ENCODE measurements around the gene METTL23. TPM values are rescaled to one million over a fixed set of nuclear protein-coding genes. Genes with fewer than 3 reads are reported as not detected.

Gene METTL23
- total RNA-seq, 1 experiment from 2014 or later = 58.7 TPM

- Histone ChIP-seq H3K9ac (ENCODE audit: low read length) (peak overlapping the region; percentile 86), H2AFZ (ENCODE audit: low read length) (peak overlapping the region; percentile 86), H3K4me1 (ENCODE audit: insufficient read depth, low read length) (peaks cover 18% of the 10 kb centered on the region), H3K9me3 (ENCODE audit: low read length) (no peaks in the 10 kb centered on the region), H3K4me3 (ENCODE audit: low read length) (peak overlapping the region; percentile 85), H3F3A (ENCODE audit: low read length, unreplicated experiment) (peaks cover 4% of the 10 kb centered on the region), H3K27ac (ENCODE audit: low read length) (peak overlapping the region; percentile 85), H3K36me3 (ENCODE audit: low read depth, low read length) (peaks cover 30% of the 10 kb centered on the region), H4K20me1 (ENCODE audit: low read length) (peaks cover 8% of the 10 kb centered on the region; the same call in 1 of the 2 replicates), H3K79me2 (ENCODE audit: low read length) (peaks cover 85% of the 10 kb centered on the region), H3K9me2 (replicated peaks; ENCODE audit: low read length) (no peaks in the 10 kb centered on the region), H3K4me2 (ENCODE audit: low read length) (peak overlapping the region; percentile 88), H3K27me3 (ENCODE audit: low read length) (no peaks in the 10 kb centered on the region)
- ATAC-seq = peak; percentile 29
- CTCF ChIA-PET = interaction anchor here (0.6 kb wide), 1 partner anchor 151 kb away, joined by 6 read pairs; no protein-coding TSS in a partner anchor
- POLR2A ChIA-PET (ENCODE audit: unreplicated experiment) = no interaction called here
- no TSS peak for BruUV-seq (replicated peaks)
- TF ChIP-seq EZH2 (IDR thresholded peaks at IDR 0.05; ENCODE audit: low read length, unreplicated experiment) = no peak
- TF ChIP-seq EZH2phosphoT487 (IDR thresholded peaks at IDR 0.05; ENCODE audit: borderline replicate concordance, low read length) = no peak
- TF ChIP-seq CTCF (conservative IDR thresholded peaks at IDR 0.05; ENCODE audit: low read depth, low read length) = no peak
- DNase-seq = peak; percentile 51
- intact Hi-C loops (cut with micrococcal nuclease) = loop anchor here (1.0 kb wide), 1 partner anchor 14 kb away; no protein-coding TSS in a partner anchor
These were observed 934 bp upstream of the METTL23 start for GRCh38 chr17:76725580-76726230.

GRCh38 chr17:76726231-76726775 lies 336 bp upstream of the METTL23 start, which contains the start of gene JMJD6:
Gene JMJD6 (minus strand): TSS chr17:76726606. CDS start chr17:76726475, 131 bp downstream.
- TSS peak; percentile 61 for BruUV-seq (replicated peaks)
- H3K27me3 ChIP-seq (ENCODE audit: low read length) = no peaks in the 10 kb centered on the region
- no peaks in the 10 kb centered on the region for H3K9me2 ChIP-seq (replicated peaks; ENCODE audit: low read length)
- H3K27ac ChIP-seq (ENCODE audit: low read length) = peak within 1 kb of the TSS; percentile 85
- H3K4me1 ChIP-seq (ENCODE audit: insufficient read depth, low read length) = peaks cover 18% of the 10 kb centered on the region
- H4K20me1 ChIP-seq (ENCODE audit: low read length) = peaks cover 8% of the 10 kb centered on the region; the same call in 1 of the 2 replicates
- H3K4me3 ChIP-seq (ENCODE audit: low read length) = peak within 1 kb of the TSS; percentile 85
- ChIA-PET POLR2A (ENCODE audit: unreplicated experiment) (no interaction called here), CTCF (no interaction called here)
- intact Hi-C loops (cut with micrococcal nuclease) = loop anchor here (1.0 kb wide), 1 partner anchor 15 kb away; no protein-coding TSS in a partner anchor
- H3K79me2 ChIP-seq (ENCODE audit: low read length) = peaks cover 88% of the 10 kb centered on the region
- H3K9ac ChIP-seq (ENCODE audit: low read length) = peak within 1 kb of the TSS; percentile 93
- ATAC-seq (peak; percentile 88), DNase-seq (peak; percentile 97)
- H3K4me2 ChIP-seq (ENCODE audit: low read length) = peak within 1 kb of the TSS; percentile 95
- TF ChIP-seq EZH2phosphoT487 (IDR thresholded peaks at IDR 0.05; ENCODE audit: borderline replicate concordance, low read length) = no peak
- TF ChIP-seq EZH2 (IDR thresholded peaks at IDR 0.05; ENCODE audit: low read length, unreplicated experiment) = no peak
- TF ChIP-seq CTCF (conservative IDR thresholded peaks at IDR 0.05; ENCODE audit: low read depth, low read length) = no peak
- no peaks in the 10 kb centered on the region for H3K9me3 ChIP-seq (ENCODE audit: low read length)
- H2AFZ ChIP-seq (ENCODE audit: low read length) = peak within 1 kb of the TSS; percentile 86
- H3K36me3 ChIP-seq (ENCODE audit: low read depth, low read length) = peaks cover 27% of the 10 kb centered on the region
- H3F3A ChIP-seq (ENCODE audit: low read length, unreplicated experiment) = peaks cover 4% of the 10 kb centered on the region
